GM19468 (cell line): Measurements from ENCODE around the gene ADAMTS19.

ENCODE experiments used
- ATAC-seq: cut with Tn5 transposase; IDR thresholded peaks from one replicate; pipeline ENCODE4 v1.9.1; 2021; ENCODE audit warnings: mild to moderate bottlenecking, moderate library complexity, moderate number of reproducible peaks; ENCODE audit not compliant: unreplicated experiment; ENCODE audit errors: extremely low read depth

ADAMTS19 gene

DNA sequence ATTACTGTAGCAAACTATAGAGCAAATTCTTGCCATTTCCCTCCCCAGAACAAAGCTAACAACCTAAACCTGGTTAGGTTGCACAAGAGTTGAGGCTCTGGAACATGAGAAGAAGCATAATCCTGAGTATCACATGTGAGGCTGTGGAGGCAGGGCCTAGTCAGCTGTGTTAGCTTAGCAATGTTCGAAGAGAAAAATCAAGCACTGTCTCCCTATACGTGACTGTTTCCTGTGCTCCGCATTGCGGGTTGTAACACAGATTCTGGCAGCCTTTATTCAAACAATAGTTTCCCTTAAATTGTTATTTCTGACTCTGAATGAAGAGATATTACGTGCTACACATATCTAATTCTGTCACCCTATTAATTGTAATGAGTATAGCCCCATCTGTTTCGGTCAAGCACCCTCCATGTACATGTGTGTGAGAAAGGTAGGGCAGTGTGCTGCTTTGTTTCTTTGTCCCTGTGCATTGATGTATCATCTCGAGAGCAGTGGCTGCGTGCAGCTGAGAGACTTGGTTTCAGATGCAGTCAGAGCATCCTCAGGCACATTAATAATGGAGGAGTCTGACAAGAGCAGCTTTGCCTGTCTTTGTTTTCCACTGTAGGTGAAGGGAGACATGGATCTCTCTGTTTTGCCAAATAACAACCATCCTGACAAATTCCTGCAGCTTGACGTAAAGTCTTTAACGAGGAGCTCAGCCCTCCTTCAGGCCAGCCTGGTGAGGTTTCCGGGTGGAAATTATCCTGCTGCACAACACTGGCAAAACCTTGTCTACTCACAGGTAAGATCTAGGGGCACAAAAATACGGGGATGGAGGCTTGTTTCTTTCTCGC is 287.7 kb downstream of the ADAMTS19 start, which contains the start of gene MINAR2:
Gene MINAR2, plus strand, starts transcription at position 523 of the 836 bp plus-strand sequence. Its CDS starts 97 bp downstream, at position 620.
- ATAC-seq, result no peak

DNA sequence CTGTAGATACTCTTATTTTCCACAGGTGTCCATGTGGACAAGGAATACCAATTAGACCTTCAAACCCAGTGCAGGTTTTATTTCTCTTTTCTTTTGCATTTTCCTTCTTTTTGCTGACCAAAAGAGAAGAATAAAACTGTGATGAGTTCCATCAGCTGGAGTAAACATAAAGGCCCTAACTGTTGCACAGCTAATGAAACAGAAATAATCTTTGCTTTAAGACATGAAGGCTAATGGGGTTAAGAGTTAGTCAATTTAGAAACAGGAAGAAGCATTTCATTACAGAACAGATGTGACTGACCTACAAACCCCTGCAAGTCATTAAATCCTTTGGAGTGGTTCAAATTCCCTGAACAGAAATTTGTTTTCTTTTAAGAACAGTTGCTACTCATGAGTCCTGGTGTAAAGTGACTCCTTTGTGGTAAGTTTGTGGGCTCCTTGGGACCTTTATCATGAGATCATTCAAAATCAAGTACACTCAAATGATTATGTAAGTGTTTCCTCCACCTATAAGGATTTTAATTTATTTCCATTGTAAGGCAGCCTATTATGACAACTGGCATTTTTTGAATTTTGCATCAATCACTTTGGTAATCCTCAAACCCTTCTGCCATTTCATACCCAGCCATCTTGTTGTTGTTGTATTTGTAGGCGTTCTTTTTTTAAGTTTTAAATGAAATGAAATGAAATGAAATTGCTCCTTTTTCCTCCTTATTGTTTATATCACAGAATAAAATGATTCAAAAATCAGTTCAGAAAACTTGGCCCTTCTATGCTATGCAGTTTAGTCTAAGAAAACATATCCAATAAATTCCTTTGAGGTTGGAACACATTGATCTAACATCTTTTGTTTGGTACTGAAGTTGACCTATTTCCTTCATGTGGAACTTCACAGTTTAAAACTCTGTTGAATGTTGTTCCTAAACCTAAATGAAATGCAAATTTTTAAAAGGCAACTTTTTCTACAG is 289.1 kb downstream of the ADAMTS19 start:
- ATAC-seq, result no peak

DNA sequence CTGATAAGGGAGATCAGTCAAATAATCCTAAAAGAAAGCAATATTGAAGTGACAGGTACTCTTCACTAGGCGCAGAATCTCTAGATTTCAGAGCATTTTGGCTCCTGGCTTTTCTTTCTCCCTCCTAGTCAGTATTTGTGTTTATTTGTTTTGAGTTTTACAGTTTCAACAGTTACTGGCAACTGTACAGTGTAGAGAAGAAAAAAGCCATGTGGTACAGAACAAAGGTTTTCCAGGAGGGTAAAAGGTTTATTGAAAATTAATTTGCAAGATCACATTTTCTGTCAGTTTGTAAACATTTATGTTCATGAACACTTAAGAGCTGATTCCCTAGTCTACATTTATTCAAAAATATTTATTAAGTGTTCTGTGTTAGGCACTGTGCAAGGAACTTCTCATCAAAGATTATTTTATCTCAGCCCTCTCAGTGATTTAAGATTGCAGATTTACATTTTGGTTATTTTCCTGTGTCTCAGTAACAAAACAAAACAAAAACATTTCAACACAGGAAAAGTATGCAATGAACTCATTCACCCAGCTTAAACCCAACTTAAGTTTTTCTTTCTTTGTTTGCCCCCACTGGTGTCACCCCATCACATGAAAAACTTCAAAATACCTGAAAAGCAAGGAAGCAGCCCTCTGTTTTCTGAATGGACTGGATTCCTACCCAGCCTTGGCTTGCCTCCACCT is 300.7 kb downstream of the ADAMTS19 start:
- no peak for ATAC-seq

- no peak for ATAC-seq
Measured at GRCh38 chr5:129763651-129764050, 303.6 kb downstream of the ADAMTS19 start.

DNA sequence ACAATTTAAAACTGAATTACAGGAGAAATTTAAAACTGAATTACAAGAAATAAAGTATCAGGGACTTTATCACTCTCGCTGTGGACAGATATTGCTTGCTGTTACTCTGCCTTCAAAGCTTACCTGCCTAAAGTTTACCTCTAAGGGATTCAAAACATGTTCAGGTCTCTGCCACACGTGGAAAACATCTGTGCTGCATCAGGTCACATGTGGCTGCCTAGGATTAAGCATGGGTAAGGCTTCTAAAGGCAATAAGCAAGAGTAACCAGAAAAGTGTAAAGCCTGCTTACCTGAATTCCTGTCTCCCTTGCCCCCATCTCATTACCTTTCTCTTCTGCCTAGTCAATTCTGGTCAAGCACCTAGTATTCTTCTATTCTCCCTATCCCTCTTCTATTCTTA is 306.7 kb downstream of the ADAMTS19 start:
- ATAC-seq, result no peak

DNA sequence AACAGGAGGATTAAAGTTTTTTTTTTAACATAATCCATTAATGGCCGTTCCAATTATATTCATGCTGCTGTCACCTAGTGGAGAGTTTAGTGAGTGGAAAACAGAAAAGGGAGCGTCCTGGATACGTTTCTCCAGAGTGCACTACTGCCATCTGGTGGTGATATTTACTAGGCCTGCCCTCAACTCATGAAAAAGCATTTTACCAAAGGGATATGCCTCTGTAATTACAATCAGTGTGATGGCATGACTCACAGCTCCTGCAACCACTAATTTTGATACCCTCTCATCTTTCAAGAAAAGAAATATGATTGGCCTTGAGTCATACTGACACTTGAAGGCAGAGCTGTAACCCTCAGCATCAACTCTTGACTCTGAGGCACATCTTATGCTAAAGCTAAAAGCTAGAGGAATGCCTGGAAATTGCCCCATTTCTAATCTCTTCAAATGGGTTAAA is 307.9 kb downstream of the ADAMTS19 start:
- peak; percentile 69 for ATAC-seq

GRCh38 chr5:129768735-129769134 is 308.6 kb downstream of the ADAMTS19 start:
- no peak for ATAC-seq

DNA sequence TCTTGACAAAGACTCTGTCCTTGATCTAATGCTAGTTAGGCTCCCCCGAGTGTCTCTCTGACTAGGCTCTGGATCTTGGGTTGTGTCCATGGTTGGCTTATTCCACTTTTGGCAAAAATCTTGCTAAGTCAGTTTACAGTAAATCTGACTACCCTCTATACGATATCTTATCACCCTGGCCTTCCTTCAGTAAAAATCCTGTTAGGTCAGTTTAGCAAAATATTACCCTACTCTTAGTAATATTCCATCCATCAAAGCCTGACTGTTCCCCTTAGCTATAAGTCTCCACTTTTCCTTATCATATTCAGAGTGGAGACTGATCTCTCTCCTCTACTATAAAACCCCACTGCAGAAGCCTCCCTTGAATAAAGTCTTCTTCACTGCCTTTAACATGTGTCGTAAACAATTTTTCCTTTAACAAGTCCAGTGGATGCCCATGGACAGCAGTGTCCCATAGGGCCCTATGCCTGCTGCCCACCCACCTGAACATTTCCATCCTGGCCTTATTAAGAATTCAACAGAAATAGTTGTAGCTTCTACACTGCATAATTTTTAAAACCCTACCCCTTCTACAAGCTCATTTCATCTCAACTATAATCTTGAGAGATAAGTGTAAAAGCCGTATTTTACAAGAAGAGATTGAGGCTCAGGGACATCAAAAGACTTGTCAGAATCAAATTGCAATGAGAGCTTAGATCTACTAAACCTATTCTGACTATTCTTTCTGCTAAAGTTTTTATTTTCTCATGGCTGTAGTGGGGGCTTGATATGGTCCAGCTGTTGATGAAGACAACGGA is 310.1 kb downstream of the ADAMTS19 start:
- no peak for ATAC-seq

GRCh38 chr5:129771058-129771838 is 311.1 kb downstream of the ADAMTS19 start:
- no peak for ATAC-seq

DNA sequence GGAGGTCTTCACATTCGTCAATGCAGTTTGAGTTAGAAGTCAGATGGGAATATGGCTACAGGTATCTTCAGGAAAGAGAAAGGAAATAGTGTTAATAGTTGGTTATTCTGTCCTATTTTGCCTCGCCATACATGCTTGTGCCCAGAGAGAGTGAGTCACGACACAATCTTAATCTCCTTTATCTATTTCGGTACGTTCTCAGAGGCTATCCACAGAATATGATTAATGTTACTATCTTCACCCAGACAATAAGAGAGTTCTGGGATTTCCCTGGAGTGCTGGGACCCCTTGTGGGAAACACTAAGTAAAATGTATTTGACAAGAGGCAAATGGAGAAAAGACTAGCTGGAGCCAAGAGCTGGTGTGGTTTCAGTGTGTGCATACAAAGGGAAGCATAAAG is 313.3 kb downstream of the ADAMTS19 start:
- no peak for ATAC-seq

DNA sequence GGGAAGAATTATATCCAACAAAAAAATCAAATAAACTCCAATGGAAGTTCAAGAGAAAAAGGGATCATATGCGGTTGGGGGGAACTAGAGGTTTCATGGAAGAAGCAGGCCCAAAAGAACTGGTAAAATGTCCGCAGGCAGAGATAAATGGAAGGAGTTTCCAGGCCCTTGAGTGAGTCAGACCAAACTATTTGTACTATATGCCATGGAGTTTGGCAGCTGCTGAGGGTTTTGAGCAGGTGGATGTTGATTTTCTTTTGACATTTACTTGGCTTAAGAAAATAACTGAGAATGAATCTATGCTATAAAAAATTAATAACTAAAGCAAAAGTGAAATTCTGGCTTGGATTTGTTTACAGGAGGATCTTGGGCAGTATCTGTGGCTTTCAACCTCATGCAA is 321.5 kb downstream of the ADAMTS19 start:
- ATAC-seq, result no peak
